Measurements from ENCODE around the gene FMN1. TPM values are rescaled to one million over a fixed set of nuclear protein-coding genes. Genes with fewer than 3 reads are reported as not detected.

The FMN1 gene
- total RNA-seq, 1 experiment from 2014 or later: 4.5 TPM

- no peak overlapping the region for H3K27ac Mint-ChIP-seq
- POLR2A ChIA-PET: interaction anchor here (1.0 kb wide), 1 partner anchor 12 kb away, joined by 3 read pairs; no protein-coding TSS in a partner anchor
- TF ChIP-seq ZNF396 (CRISPR knock-in tag; IDR thresholded peaks at IDR 0.05; ENCODE audit: borderline replicate concordance): no peak
- no peak for TF ChIP-seq MAX (CRISPR knock-in tag; IDR thresholded peaks at IDR 0.05)
- TF ChIP-seq NFYB (CRISPR knock-in tag; conservative IDR thresholded peaks at IDR 0.05; ENCODE audit: low read depth): no peak
- TF ChIP-seq CTCF (IDR thresholded peaks at IDR 0.05): no peak
- no peak for TF ChIP-seq ATF2 (CRISPR knock-in tag; IDR thresholded peaks at IDR 0.05; ENCODE audit: borderline replicate concordance, low read depth)
- TF ChIP-seq MLX (CRISPR knock-in tag; IDR thresholded peaks at IDR 0.05): no peak
- TF ChIP-seq SOX15 (CRISPR knock-in tag; IDR thresholded peaks at IDR 0.05): no peak
- DNase-seq (ENCODE audit: low spot score) (no peak), ATAC-seq (no peak)
- H3K9me3 Mint-ChIP-seq: 0 out of 2 replicates have a peak, but pooled peaks cover 3% of the 10 kb centered on the region
- H3K4me3 Mint-ChIP-seq: no peak overlapping the region
- no peaks in the 10 kb centered on the region for H3K36me3 Mint-ChIP-seq
- peaks cover 17% of the 10 kb centered on the region for H3K4me1 Mint-ChIP-seq
- CTCF ChIA-PET: interaction anchor here (1.0 to 1.3 kb wide), 2 partner anchors 84 to 104 kb away, joined by 3 read pairs; no protein-coding TSS in a partner anchor
- no peaks in the 10 kb centered on the region for H3K27me3 Mint-ChIP-seq (ENCODE audit: low read depth)
Observed at GRCh38 chr15:32852017-32852416, 342.5 kb downstream of the FMN1 start.

GRCh38 chr15:32851572-32851971 lies 342.9 kb downstream of the FMN1 start:
- H3K36me3 Mint-ChIP-seq: no peaks in the 10 kb centered on the region
- TF ChIP-seq OVOL2 (CRISPR knock-in tag; IDR thresholded peaks at IDR 0.05; ENCODE audit: borderline replicate concordance) (no peak), GABPB1 (CRISPR knock-in tag; IDR thresholded peaks at IDR 0.05) (no peak), HMGA2 (CRISPR knock-in tag; IDR thresholded peaks at IDR 0.05) (no peak), NR3C1 (CRISPR knock-in tag; conservative IDR thresholded peaks at IDR 0.05; ENCODE audit: low read depth) (no peak), ATF6 (CRISPR knock-in tag; IDR thresholded peaks at IDR 0.05) (no peak), PRRX2 (CRISPR knock-in tag; IDR thresholded peaks at IDR 0.05) (no peak), EMX1 (CRISPR knock-in tag; IDR thresholded peaks at IDR 0.05) (no peak)
- H3K9me3 Mint-ChIP-seq: 0 out of 2 replicates have a peak, but pooled peaks cover 7% of the 10 kb centered on the region
- H3K4me3 Mint-ChIP-seq: no peak overlapping the region
- ChIA-PET POLR2A (interaction anchor here (1.0 kb wide), 1 partner anchor 11 kb away, joined by 3 read pairs; no protein-coding TSS in a partner anchor), CTCF (interaction anchor here (1.0 to 1.3 kb wide), 2 partner anchors 84 to 105 kb away, joined by 3 read pairs; no protein-coding TSS in a partner anchor)
- H3K27me3 Mint-ChIP-seq (ENCODE audit: low read depth): no peaks in the 10 kb centered on the region
- peaks cover 17% of the 10 kb centered on the region for H3K4me1 Mint-ChIP-seq
- ATAC-seq (no peak), DNase-seq (ENCODE audit: low spot score) (no peak)
- H3K27ac Mint-ChIP-seq: no peak overlapping the region

- Mint-ChIP-seq H3K36me3 (no peaks in the 10 kb centered on the region), H3K9me3 (0 out of 2 replicates have a peak, but pooled peaks cover 7% of the 10 kb centered on the region), H3K4me3 (no peak overlapping the region), H3K27ac (no peak overlapping the region), H3K4me1 (0 out of 2 replicates have a peak, but pooled peaks cover 3% of the 10 kb centered on the region), H3K27me3 (ENCODE audit: low read depth) (no peaks in the 10 kb centered on the region)
- ChIA-PET POLR2A (no interaction called here), CTCF (no interaction called here)
- ATAC-seq (no peak), DNase-seq (ENCODE audit: low spot score) (no peak)
- no peak for TF ChIP-seq ZNF425 (CRISPR knock-in tag; conservative IDR thresholded peaks at IDR 0.05)
- no peak for TF ChIP-seq ZNF396 (CRISPR knock-in tag; IDR thresholded peaks at IDR 0.05; ENCODE audit: borderline replicate concordance)
- no peak for TF ChIP-seq GABPB1 (CRISPR knock-in tag; IDR thresholded peaks at IDR 0.05)
- TF ChIP-seq TEAD1 (CRISPR knock-in tag; IDR thresholded peaks at IDR 0.05): no peak
- no peak for TF ChIP-seq CBFB (CRISPR knock-in tag; IDR thresholded peaks at IDR 0.05; ENCODE audit: low read depth)
- TF ChIP-seq JUN (CRISPR knock-in tag; IDR thresholded peaks at IDR 0.05): no peak
- no peak for TF ChIP-seq NR3C1 (CRISPR knock-in tag; conservative IDR thresholded peaks at IDR 0.05; ENCODE audit: low read depth)
- no peak for TF ChIP-seq SOX15 (CRISPR knock-in tag; IDR thresholded peaks at IDR 0.05)
- no peak for TF ChIP-seq NR2C2 (CRISPR knock-in tag; IDR thresholded peaks at IDR 0.05)
- TF ChIP-seq ZMAT4 (CRISPR knock-in tag; IDR thresholded peaks at IDR 0.05): no peak
- no peak for TF ChIP-seq ZBTB21 (CRISPR knock-in tag; IDR thresholded peaks at IDR 0.05; ENCODE audit: borderline replicate concordance)
- TF ChIP-seq TCF7 (CRISPR knock-in tag; IDR thresholded peaks at IDR 0.05; ENCODE audit: low read depth): no peak
Observed at GRCh38 chr15:32849769-32850668, 344.5 kb downstream of the FMN1 start.
